HepG2 (cell line): ENCODE results near the gene SYMPK. TPM values are rescaled to one million over a fixed set of nuclear protein-coding genes. Genes with fewer than 3 reads are reported as not detected.

Source experiments
- ATAC-seq: fragments of 200-7000 bp; cut with Tn5 transposase; 3 replicates; pipeline ENCODE4 v1.9.1; 2020; ENCODE audit warnings: mild to moderate bottlenecking, moderate library complexity
- BruUV-seq: library from RNA; stranded (reverse); fragments of 400-500 nt; replicated peaks from 2 replicates; lab custom pipeline; 2021; lab: Mats Ljungman, UMichigan
- CTCF ChIA-PET: fragments of 300-600 bp; formaldehyde crosslinking; extraction: SDS; loops from one replicate; lab custom pipeline; 2021; ENCODE audit warnings: low total read pairs, inconsistent platforms, low intra/inter-chr PET ratio; lab: Yijun Ruan, JAX
- POLR2A ChIA-PET: fragments of 350-600 bp; sonication (Branson Sonifier 250); formaldehyde crosslinking; loops from one replicate; lab custom pipeline; 2020; ENCODE audit warnings: antibody characterized with exemption, inconsistent platforms; lab: Yijun Ruan, JAX
- DNase-seq: peaks from one replicate; pipeline ENCODE4 v3.0.0-alpha.2; 2015; ENCODE audit warnings: low spot score
- FAIRE-seq: peaks from 3 replicates; lab custom pipeline; 2011; peaks lifted over from hg19 to GRCh38; lab: Jason Lieb, UNC
- H2AFZ ChIP-seq: one replicate; pipeline ENCODE4 v1.6.1; 2011; ENCODE audit warnings: low read length, inconsistent platforms
- H3K27ac ChIP-seq: fragments of 300-600 bp; 3 replicates; pipeline ENCODE4 v1.8.0; 2011; ENCODE audit warnings: mixed run types, mild to moderate bottlenecking, mixed read lengths, low read length, inconsistent platforms; ENCODE audit not compliant: insufficient read depth; ENCODE audit errors: extremely low read length
- H3K27me3 ChIP-seq, 2 experiments: fragments of 200-600 bp in 1 of 2; 2 replicates in 1 of 2; 3 replicates in 1 of 2; pipeline versions ENCODE4 v1.6.0 to v1.8.0; 2011; ENCODE audit warnings: low read length in 2 of 2, mild to moderate bottlenecking in 2 of 2, moderate library complexity in 2 of 2, inconsistent platforms in 1 of 2; ENCODE audit not compliant: insufficient read depth in 2 of 2, control insufficient read depth in 1 of 2
- H3K36me3 ChIP-seq, 2 experiments: fragments of 200-600 bp in 1 of 2; replicated peaks in 1 of 2; 2 replicates in 1 of 2; 3 replicates in 1 of 2; pipeline versions ENCODE4 v1.5.1 to v1.8.0; 2011; ENCODE audit warnings: low read length in 2 of 2, inconsistent platforms in 1 of 2; ENCODE audit not compliant: insufficient read depth in 2 of 2, control insufficient read depth in 1 of 2
- H3K4me1 ChIP-seq: 2 replicates; pipeline ENCODE4 v1.5.1; 2012; ENCODE audit warnings: low read length, inconsistent platforms; ENCODE audit not compliant: insufficient read depth
- H3K4me2 ChIP-seq: 2 replicates; pipeline ENCODE4 v1.6.0; 2011; ENCODE audit warnings: low read depth, low read length, inconsistent platforms
- H3K4me3 ChIP-seq, 3 experiments: fragments of 200-600 bp in 1 of 3; sonication (generic), shearing (Covaris generic) in 1 of 3; replicated peaks in 1 of 3; 2 replicates each; pipeline ENCODE4 v1.5.1; 2011 to 2016; ENCODE audit warnings: low read length in 3 of 3, inconsistent platforms in 2 of 3, low read depth in 2 of 3, mild to moderate bottlenecking in 2 of 3, control low read depth in 1 of 3, mixed read lengths in 1 of 3; ENCODE audit not compliant: insufficient read depth in 1 of 3
- H3K79me2 ChIP-seq: one replicate; pipeline ENCODE4 v1.6.1; 2011; ENCODE audit warnings: low read length, inconsistent platforms; ENCODE audit not compliant: insufficient read depth
- H3K9ac ChIP-seq: 2 replicates; pipeline ENCODE4 v1.6.0; 2011; ENCODE audit warnings: mild to moderate bottlenecking, low read depth, low read length, inconsistent platforms; ENCODE audit not compliant: insufficient read depth
- H3K9me3 ChIP-seq: 2 replicates; pipeline ENCODE4 v1.5.1; 2012; ENCODE audit warnings: mild to moderate bottlenecking, low read length
- H4K20me1 ChIP-seq: 2 replicates; pipeline ENCODE4 v1.6.0; 2011; ENCODE audit warnings: inconsistent platforms, mild to moderate bottlenecking, low read length, moderate library complexity; ENCODE audit not compliant: insufficient read depth
- ARID2 ChIP-seq: sonication (generic); formaldehyde crosslinking; IDR thresholded peaks from 2 replicates; pipeline ENCODE4 v1.8.1; 2022; ENCODE audit warnings: mild to moderate bottlenecking, missing genetic modification reagents, borderline replicate concordance
- CBX1 ChIP-seq: IDR thresholded peaks from one replicate; pipeline ENCODE4 v1.6.1; 2016; ENCODE audit warnings: antibody characterized with exemption, low read depth
- CC2D1A ChIP-seq: sonication (generic); formaldehyde crosslinking; IDR thresholded peaks from 2 replicates; pipeline ENCODE4 v1.8.1; 2023; ENCODE audit warnings: mild to moderate bottlenecking, missing genetic modification reagents
- HNRNPLL ChIP-seq: fragments of 200-400 bp; formaldehyde crosslinking; IDR thresholded peaks from 2 replicates; pipeline ENCODE4 v1.6.1; 2017; ENCODE audit warnings: mild to moderate bottlenecking, low read depth, low read length; ENCODE audit not compliant: poor library complexity, severe bottlenecking
- KAT7 ChIP-seq: IDR thresholded peaks from 2 replicates; pipeline ENCODE4 v1.6.1; 2018; ENCODE audit warnings: borderline replicate concordance, missing compliant biosample characterization
- MXI1 ChIP-seq: IDR thresholded peaks from 3 replicates; pipeline ENCODE4 v1.6.1; 2012; ENCODE audit warnings: low read depth, low read length, inconsistent platforms, borderline replicate concordance
- MYC ChIP-seq: sonication (generic); formaldehyde crosslinking; IDR thresholded peaks from 2 replicates; pipeline ENCODE4 v1.9.0; 2021; ENCODE audit warnings: missing genetic modification reagents, borderline replicate concordance
- SMYD3 ChIP-seq: sonication (generic); formaldehyde crosslinking; IDR thresholded peaks from 2 replicates; pipeline ENCODE4 v1.8.1; 2023; ENCODE audit warnings: mild to moderate bottlenecking, missing genetic modification reagents
- SUZ12 ChIP-seq: fragments of 150-350 bp; IDR thresholded peaks from 2 replicates; pipeline ENCODE4 v1.6.1; 2014; ENCODE audit warnings: low read depth, low read length
- TOE1 ChIP-seq: sonication (generic); formaldehyde crosslinking; IDR thresholded peaks from 2 replicates; pipeline ENCODE4 v1.4.0; 2020; ENCODE audit warnings: mild to moderate bottlenecking, missing genetic modification reagents
- ZBTB42 ChIP-seq: sonication (generic); formaldehyde crosslinking; IDR thresholded peaks from 2 replicates; pipeline ENCODE4 v1.5.0; 2020; ENCODE audit warnings: mild to moderate bottlenecking, missing genetic modification reagents
- ZNF136 ChIP-seq: sonication (generic); formaldehyde crosslinking; IDR thresholded peaks from 2 replicates; pipeline ENCODE4 v1.8.1; 2022; ENCODE audit warnings: low read depth, mild to moderate bottlenecking, moderate library complexity, missing genetic modification reagents
- ZNF234 ChIP-seq: sonication (generic); formaldehyde crosslinking; conservative IDR thresholded peaks from 2 replicates; pipeline ENCODE4 v1.5.1; 2020; ENCODE audit warnings: mild to moderate bottlenecking, missing genetic modification reagents
- ZNF235 ChIP-seq: sonication (generic); formaldehyde crosslinking; IDR thresholded peaks from 2 replicates; pipeline ENCODE4 v1.8.1; 2023; ENCODE audit warnings: mild to moderate bottlenecking, missing genetic modification reagents, borderline replicate concordance
- ZNF652 ChIP-seq: IDR thresholded peaks from 2 replicates; pipeline ENCODE4 v1.6.1; 2016; ENCODE audit warnings: low read depth, borderline replicate concordance
- WGBS: methylation state at CpG from one replicate; pipeline ENCODE4 v1.1.6; 2017; ENCODE audit warnings: low lambda C conversion rate; 5-methylcytosine and 5-hydroxymethylcytosine counted together
- in situ Hi-C: cut with HindIII; loops from 2 replicates; pipeline ENCODE4 v1.10.0; 2017; ENCODE audit warnings: low pct_unique_long_range_greater_than_20kb; ENCODE audit not compliant: extremely low pct_ligation_motif_present
- intact Hi-C: fragments of 100-400 bp; cut with micrococcal nuclease; formaldehyde crosslinking; loops from one replicate; pipeline ENCODE4 v1.10.0; 2022; ENCODE audit not compliant: unreplicated experiment
- polyA plus RNA-seq, 8 experiments: library from polyadenylated mRNA; depleted of rRNA in 3 of 8; stranded (reverse) in 7 of 8; unstranded in 1 of 8; fragments of >200 nt; fragmentation: Illumina TruSeq in 4 of 8; extraction: Trizol in 4 of 8; gene quantifications; 2 replicates each; pipeline versions ENCODE4 v1.2.1 to v1.2.3, GENCODE V29; 2011 to 2016; ENCODE audit warnings: low read depth in 4 of 8, missing spikeins in 1 of 8, mixed read lengths in 1 of 8; ENCODE audit not compliant: insufficient read depth in 1 of 8
- total RNA-seq, 5 experiments: library from RNA; depleted of rRNA; stranded (reverse); fragments of >200 nt; fragmentation: Illumina TruSeq; extraction: Trizol; gene quantifications; 2 replicates each; pipeline ENCODE4 v1.2.3, GENCODE V29; 2016; ENCODE audit warnings: low read depth in 1 of 5
- TF ChIP-seq, protein P1 (sequence below): sonication (generic); formaldehyde crosslinking; IDR thresholded peaks from 2 replicates; pipeline ENCODE4 v1.4.0; 2020; ENCODE audit warnings: missing genetic modification reagents, borderline replicate concordance
- TF ChIP-seq, protein P2 (sequence below): sonication (generic); formaldehyde crosslinking; IDR thresholded peaks from 2 replicates; pipeline ENCODE4 v1.4.0; 2020; ENCODE audit warnings: missing genetic modification reagents
- TF ChIP-seq, protein P3 (sequence below): sonication (generic); formaldehyde crosslinking; IDR thresholded peaks from 2 replicates; pipeline ENCODE4 v1.8.1; 2022; ENCODE audit warnings: mild to moderate bottlenecking, missing genetic modification reagents

SYMPK gene
- total and polyA plus RNA-seq, 2 of the 13 experiments (the other 11 are each of a cell fraction or from before 2014, with no cell fraction given), result 21.9 to 55.7 TPM

DNA sequence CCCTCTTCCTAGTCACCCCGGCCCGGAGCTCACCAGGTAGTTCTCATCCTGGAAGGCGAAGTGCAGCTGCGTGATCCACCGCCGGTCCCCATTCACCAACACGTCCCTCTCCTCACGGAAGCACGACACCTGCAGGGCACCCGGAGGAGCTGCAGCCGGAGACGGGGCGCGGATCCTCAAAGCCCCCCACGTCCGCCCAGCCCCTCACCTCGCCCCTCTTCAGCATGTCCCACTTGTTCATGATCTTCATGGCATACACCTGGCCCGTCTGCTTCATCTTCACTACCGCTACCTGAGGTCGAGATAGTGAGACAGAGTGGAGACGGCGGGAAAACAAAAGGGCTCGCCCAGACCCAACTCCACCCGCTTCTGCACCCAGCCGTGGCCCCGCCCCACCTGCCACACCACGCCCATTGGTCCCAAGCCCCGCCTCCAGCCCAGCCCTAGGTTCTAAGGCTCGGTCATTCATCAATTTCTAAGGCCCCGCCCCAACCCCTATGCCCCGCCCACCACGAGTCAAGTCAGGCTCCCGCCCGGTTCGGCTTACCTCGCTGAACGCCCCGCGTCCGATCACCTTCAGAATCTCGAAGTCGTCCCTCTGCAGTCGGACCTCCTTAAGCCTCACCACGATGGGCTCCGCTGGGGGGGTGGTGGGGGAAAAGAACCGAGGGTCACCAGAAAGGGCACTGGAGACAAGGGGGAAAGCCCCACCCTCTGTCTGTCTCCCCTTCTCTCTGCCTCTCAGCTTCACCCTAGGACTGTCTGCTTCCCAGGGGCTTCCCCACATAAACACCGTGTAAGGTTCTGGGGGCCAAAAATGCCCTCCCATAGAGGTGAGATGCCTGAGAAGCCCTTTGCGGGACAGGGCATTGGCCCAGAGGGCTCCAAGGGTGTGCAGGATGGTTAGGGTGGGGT is 83.5 kb downstream of the SYMPK start:
- ATAC-seq, result peak; percentile 49
- peaks cover 2 to 4% of the 10 kb centered on the region in 2 experiments; a peak in 2 of 5 replicates for H3K36me3 ChIP-seq
- H2AFZ ChIP-seq, result no peak overlapping the region
- DNase-seq, result peak; percentile 63
- ChIA-PET CTCF (interaction anchor here (0.6 kb wide), 1 partner anchor 10 kb away, joined by 3 read pairs; the partner anchor contains the start of gene SIX5), POLR2A (interaction anchor here (4.7 kb wide), 1 partner anchor 9 kb away, joined by 53 read pairs; the partner anchor contains the start of gene SIX5)
- H3K27me3 ChIP-seq, result no peaks in the 10 kb centered on the region
- no TSS peak for BruUV-seq
- peak overlapping the region in 2 of 3 experiments; percentile 48 to 63; a peak in 3 of 6 replicates for H3K4me3 ChIP-seq
- in situ Hi-C loops, result no loop called here
- no peak overlapping the region for H3K27ac ChIP-seq
- WGBS, result 58% methylated on average over 42 of the region's 48 CpGs
- no peaks in the 10 kb centered on the region for H3K79me2 ChIP-seq
- peaks cover 46% of the 10 kb centered on the region for H3K4me1 ChIP-seq
- peak overlapping the region; percentile 39; the same call in 1 of the 2 replicates for H3K9ac ChIP-seq
- peaks cover 4% of the 10 kb centered on the region; the same call in 1 of the 2 replicates for H4K20me1 ChIP-seq
- FAIRE-seq, result no peak
- intact Hi-C loops, result no loop called here
- H3K9me3 ChIP-seq, result no peaks in the 10 kb centered on the region
- H3K4me2 ChIP-seq, result peak overlapping the region; percentile 75
- no peak for TF ChIP-seq SMYD3 (CRISPR knock-in tag)
- TF ChIP-seq ZNF652 (CRISPR knock-in tag), result no peak
- TF ChIP-seq, protein P1, sequence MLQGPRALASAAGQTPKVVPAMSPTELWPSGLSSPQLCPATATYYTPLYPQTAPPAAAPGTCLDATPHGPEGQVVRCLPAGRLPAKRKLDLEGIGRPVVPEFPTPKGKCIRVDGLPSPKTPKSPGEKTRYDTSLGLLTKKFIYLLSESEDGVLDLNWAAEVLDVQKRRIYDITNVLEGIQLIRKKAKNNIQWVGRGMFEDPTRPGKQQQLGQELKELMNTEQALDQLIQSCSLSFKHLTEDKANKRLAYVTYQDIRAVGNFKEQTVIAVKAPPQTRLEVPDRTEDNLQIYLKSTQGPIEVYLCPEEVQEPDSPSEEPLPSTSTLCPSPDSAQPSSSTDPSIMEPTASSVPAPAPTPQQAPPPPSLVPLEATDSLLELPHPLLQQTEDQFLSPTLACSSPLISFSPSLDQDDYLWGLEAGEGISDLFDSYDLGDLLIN (CRISPR knock-in tag), result no peak
- TF ChIP-seq ZBTB42, result no peak
- TF ChIP-seq TOE1 (CRISPR knock-in tag), result no peak
- TF ChIP-seq ZNF234 (CRISPR knock-in tag), result no peak
- TF ChIP-seq HNRNPLL, result peak; percentile 86
- no peak for TF ChIP-seq CC2D1A (CRISPR knock-in tag)
- no peak for TF ChIP-seq ARID2 (CRISPR knock-in tag)
- TF ChIP-seq MXI1, result 0 out of 3 replicates have a peak, but pooled peaks have one; percentile 7
- peak; percentile 47 for TF ChIP-seq CBX1
- TF ChIP-seq KAT7 (CRISPR knock-in tag), result no peak
- 0 out of 2 replicates have a peak, but pooled peaks have one; percentile 51 for TF ChIP-seq ZNF235 (CRISPR knock-in tag)
- no peak for TF ChIP-seq ZNF136 (CRISPR knock-in tag)
- TF ChIP-seq, protein P2, sequence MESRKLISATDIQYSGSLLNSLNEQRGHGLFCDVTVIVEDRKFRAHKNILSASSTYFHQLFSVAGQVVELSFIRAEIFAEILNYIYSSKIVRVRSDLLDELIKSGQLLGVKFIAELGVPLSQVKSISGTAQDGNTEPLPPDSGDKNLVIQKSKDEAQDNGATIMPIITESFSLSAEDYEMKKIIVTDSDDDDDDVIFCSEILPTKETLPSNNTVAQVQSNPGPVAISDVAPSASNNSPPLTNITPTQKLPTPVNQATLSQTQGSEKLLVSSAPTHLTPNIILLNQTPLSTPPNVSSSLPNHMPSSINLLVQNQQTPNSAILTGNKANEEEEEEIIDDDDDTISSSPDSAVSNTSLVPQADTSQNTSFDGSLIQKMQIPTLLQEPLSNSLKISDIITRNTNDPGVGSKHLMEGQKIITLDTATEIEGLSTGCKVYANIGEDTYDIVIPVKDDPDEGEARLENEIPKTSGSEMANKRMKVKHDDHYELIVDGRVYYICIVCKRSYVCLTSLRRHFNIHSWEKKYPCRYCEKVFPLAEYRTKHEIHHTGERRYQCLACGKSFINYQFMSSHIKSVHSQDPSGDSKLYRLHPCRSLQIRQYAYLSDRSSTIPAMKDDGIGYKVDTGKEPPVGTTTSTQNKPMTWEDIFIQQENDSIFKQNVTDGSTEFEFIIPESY (CRISPR knock-in tag), result peak; percentile 49; the same call in 1 of the 2 replicates
- no peak for TF ChIP-seq MYC (CRISPR knock-in tag)
- TF ChIP-seq, protein P3, sequence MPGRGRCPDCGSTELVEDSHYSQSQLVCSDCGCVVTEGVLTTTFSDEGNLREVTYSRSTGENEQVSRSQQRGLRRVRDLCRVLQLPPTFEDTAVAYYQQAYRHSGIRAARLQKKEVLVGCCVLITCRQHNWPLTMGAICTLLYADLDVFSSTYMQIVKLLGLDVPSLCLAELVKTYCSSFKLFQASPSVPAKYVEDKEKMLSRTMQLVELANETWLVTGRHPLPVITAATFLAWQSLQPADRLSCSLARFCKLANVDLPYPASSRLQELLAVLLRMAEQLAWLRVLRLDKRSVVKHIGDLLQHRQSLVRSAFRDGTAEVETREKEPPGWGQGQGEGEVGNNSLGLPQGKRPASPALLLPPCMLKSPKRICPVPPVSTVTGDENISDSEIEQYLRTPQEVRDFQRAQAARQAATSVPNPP (CRISPR knock-in tag), result no peak
- no peak for TF ChIP-seq SUZ12
